Left hindlimb (tissue), 1 donor: ENCODE results near the gene CLCN2.

Source experiments
- DNase-seq: peaks from one replicate; pipeline ENCODE4 v3.0.0-alpha.2; 2018

Gene CLCN2

DNA sequence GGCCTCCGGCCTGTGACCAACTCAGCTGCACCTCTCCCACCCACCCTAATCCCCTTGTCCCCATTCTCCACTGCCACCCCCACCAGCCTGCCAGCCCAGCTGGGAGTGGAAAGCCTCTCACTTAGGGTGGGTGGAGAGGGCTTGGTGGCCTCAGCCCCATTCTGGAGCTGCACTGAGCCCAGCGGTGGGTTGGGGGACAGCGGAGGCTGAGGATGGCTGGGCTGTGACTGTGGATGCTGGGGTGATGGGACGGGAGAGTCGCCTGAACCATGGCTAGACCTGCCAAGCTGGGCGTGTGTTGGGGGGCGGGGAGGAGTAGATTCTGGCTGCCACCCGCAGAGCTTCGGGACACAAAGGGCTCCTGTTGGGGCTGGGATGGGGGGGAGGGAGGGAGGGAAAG, 1.8 kb downstream of the CLCN2 start:
- no peak for DNase-seq

DNA sequence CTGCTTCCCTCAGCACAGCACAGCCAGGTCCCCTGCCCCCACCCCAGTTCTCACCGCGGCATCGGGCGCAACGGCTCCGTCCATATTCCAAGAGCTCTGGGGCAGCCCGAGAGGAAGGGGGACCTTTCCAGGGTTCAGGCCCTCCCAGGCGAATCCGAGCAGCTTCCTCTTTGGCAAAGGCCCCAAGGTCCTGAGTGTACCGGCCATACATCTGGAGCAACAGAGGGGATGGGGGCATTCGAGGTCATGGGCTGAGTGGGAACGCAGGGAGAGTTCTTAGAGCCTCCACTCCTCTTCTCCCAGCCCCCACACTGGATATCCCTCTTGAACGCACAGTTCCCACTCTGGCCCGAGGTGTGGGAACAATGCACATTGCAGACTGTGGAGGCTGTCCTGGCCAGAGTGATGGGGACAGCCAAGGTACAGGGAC, 2.5 kb downstream of the CLCN2 start:
- no peak for DNase-seq

DNA sequence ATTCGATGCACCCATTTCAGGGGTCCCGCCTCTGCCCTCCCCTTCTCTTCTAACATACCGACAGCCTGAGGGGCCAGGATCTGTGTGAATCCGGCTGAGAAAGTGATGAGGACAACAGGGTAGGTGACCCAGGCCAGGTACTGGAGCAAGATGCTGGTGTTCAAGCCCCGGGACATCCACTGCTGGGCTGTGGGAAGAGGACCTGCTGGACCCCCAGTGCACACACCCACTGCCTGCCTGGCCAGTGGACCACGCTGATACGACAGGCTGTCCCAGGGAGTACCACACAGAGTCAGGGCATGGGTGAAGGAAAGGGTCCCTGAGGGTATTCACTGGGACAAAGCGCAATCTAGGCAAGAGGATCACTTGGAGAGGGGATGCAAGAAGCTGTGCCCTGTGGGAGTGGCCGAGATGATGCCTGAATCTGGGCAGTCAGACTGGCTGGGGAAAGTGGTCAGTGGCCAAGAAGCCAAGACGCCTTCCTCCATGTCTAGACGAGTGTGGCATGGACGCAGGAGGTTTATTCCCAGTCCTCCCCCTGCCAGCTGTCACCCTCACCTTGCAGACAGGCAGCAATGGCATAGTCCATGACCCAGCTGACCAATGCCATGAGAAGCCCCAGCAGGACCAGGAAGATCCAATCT, 3.2 kb downstream of the CLCN2 start:
- DNase-seq: no peak

DNA sequence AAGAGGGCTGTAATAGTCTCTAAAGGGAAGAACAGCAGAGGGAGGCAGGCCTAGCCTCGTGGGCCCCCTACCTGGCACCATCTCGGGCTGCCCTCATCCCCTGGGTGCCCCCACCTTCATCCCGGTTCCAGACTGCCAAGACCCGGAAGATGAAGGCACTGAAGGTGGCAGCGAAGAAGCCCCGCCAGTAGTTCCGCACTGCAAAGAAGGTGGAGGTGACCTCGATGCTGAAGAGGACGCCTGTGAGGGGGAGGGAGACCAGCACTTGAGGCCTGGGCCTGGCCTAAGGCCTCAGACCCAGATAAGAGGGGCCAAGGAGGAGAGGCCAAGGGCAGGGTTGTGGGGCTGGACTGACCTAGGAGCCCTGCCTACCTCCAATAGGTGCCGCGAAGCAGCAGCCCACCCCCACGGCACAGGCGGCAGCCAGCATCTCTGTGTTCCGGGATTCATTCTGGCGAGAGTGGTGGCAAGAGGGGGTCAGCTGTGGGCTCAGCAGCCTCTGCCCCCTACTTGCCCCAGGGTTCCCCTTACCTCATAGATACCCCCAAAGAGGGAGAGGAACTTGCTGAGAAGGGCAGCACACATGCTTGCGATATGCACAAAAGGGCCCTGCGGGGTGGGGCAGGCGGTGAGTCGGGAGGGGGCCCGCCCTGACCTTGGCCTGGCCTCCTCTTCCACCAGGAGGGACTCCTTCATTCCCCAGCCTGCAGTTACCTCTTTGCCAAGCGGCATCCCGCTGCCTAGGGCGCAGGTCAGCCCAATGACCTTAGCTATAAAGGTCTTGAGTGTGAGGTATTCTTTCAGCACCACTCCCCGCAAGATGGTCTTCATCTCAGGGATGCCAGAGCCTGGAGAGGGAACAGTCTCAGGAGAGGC, 3.9 kb downstream of the CLCN2 start:
- no peak for DNase-seq

DNA sequence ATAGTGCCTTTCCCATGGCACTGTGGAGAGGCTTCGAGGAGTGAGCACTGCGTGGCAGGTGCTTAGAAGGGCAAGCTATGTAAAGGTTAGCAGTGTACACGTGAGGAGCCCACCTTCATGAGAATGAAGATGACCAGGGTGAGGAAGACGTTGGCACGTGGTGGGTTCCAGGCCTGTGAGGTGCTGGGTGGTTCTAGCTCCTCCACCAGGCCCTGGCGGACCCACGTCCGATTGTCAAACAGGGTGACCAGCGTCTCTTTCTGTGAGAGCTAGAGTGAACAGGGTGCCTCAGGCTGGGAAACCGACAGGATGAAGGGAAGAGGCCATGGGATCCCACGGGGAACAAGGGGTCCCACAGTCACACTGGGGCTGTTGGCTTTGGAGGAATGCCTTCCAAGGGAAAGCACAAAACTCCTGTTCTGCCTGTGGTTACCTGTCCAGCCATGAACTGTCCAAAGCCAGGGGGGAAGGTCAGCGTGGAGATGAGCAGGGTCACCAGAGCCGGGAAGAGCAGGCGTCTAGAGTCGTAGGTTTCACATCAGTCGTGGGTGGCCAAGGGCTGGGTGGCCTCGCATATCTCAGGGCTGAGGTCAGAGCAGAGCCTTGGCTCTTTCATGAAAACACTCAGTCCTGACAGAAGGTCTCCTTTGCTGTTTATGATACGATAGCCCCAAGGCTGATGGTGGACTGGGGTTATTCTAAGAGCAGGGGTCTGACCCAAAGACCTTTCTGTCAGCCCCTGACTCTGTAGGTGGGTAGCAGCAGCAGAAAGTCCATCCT, 6.0 kb downstream of the CLCN2 start:
- DNase-seq: no peak

DNA sequence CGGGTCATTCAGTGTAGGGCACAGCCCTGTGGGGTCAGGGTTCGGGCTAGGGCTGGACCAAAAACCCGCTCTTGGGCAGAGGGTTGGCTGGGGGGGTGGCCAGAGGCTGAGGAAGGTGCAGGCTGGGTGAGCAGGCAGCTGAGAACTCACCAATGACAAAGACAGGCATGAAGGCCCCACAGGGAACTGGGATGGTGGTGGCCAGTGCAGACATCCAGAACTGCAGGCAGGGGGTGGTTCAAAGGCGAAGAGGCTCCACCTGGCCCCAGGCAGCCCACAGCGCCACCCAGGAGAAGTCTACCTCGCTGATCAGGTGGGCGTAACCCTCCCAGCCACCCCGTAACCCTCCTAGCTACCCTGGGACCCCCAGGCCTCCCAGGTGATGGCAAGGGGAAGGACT, 6.7 kb downstream of the CLCN2 start:
- DNase-seq: no peak

DNA sequence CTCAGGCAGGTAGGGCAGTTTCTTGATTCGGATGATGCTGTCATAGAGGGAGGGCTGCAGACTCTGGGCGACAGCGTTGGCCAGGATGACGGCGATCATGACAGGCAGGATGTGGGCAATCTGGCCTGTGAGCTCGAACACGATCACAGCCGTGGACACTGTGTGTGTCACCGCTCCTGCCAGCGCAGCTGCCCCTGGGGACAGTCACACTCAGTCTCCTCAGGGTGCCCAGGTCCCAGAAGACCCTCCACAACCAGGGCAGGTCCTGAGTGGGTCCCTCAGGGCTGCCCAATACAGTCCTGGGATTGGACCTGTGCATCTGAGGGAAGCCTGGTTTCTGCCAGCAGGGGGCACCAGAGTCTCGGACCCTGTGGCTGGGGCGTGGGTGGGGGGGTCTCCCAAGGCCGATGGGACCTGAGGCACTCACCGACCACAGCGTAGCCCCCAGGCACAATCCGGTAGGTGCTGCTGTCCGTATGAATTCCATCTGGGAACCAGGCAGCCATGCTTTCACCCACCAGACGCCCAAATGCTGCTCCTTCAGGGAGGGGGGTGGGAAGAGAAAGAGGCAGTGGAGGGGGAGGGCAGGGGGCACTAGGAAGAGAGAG, 7.2 kb downstream of the CLCN2 start:
- no peak for DNase-seq

DNA sequence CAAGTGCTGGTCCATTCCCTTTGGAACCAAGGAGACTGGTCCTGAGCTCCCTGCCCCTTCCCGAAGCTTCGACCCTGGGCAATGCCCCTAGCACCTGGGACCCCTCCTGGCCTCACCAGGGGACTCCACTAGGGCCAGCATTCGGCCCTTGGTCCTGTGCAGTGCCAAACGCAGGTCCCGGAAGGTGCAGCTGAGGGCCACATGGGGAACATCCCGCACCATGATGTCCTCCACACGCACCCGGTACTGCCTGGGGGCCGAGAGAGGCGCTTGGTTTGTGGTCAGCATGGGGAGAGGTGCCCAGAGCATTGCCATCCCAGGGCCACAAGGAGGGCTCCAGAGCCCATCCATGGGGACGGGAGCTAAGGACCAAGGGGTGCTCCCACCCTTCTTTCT, 7.9 kb downstream of the CLCN2 start:
- no peak for DNase-seq

DNA sequence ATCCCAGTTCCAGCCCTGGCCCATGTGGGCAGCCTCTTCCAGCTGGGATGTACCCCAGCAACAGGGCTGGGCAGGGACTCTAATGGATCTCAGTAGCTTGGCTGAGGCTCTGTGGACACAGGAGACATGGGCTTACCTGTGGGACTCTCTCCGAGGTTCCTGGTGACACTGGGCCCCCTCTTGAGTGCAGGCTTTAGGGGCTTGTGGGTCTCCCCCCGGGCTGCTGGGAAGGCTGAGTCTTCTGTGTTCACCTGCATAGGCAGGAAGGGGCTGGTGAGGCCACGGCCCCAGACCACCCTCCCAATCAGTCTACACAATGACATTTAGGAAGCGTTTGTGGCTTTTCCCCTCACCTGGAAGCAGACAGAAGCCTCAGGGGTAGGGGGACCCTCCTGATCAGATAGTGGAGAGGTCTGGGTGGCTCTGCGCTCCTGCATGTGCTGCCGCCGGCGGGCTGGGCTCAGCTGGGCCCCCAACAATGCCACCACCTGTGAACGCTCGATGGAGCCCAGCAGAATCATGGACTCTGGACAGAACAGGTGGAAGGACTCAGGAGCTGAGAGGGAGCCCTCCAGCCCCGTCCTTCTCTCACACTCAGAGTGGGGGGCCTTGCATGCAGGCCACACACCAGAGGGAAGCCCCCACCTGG, 8.4 kb downstream of the CLCN2 start:
- no peak for DNase-seq

DNA sequence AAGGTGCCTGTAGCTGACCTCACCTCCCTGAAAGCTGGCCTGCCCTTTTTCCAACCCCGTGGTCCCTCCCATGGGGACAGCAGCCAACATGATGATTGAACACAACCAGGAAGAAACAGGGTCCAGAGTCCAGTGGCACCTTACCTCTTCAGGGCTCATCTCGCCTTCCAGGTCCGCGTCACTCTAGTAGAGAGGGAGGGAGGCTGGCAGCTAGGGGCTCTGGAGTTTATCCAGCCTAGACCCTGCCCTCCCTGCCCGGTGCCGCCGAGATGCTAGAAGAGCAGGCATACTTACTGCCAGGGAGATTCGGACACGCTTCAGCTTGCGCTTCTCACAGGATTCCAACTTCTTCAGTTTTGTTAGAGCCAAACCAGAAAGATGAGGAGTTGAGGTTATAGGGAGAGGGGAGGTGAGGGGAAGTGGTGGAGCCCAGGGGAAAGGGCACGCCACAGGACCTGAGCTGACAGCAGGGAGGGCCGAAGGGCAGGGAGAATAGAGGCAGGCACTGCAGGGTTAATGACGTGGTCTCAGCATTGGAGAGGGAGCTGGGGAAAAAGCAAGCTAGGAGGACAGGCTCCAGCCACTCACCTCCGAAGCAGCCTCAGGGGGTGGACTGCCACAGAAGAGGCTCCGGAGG, 9.1 kb downstream of the CLCN2 start:
- no peak for DNase-seq

DNA sequence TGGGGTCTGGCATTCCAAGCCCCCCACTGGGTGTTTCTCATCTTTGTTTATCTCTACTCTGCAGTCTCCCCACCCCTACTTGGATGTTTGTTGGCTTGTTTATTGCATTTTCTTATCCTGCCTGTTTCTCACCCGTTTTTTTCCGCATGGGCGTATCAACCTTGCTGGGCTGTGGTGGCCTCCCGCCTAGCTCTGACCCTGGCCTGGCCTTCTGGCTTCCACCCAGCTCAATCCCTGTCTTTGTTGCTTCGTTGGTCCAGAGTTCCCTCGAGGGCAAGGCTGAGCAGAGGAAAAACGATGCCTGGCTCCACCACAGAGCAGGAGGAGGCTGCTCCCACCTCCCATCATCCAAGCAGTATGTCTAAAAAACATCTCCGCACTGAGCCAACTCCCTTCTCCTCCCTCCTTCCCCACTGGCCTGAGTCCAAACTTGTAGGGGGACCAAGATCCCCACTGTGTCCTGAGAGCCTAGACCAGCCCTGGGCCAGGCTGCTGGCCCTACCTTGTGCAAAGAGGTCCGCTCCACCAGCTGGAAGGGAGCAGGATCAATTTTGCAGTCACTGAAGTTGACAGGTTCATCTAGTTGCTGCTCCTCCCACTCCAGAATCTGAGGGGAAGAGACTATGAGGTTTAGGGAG, 9.8 kb downstream of the CLCN2 start:
- DNase-seq: no peak

DNA sequence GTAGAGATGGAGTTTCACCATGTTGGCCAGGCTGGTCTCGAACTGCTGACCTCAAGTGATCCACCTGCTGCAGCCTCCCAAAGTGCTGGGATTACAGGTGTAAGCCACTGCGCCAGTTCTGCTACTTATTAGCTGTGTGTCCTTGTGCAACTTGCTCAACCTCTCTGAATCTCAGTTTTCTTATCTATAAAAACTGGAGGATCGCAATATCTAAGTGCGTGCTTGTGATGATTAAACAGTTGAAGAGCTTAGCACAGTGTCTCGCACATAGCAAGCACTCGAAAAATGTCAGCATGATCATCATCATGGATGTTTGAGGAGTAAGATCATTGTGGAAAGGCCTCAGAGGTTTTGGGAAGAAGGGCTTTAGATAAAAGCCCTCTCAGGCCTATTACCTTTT, 10.8 kb downstream of the CLCN2 start:
- no peak for DNase-seq

DNA sequence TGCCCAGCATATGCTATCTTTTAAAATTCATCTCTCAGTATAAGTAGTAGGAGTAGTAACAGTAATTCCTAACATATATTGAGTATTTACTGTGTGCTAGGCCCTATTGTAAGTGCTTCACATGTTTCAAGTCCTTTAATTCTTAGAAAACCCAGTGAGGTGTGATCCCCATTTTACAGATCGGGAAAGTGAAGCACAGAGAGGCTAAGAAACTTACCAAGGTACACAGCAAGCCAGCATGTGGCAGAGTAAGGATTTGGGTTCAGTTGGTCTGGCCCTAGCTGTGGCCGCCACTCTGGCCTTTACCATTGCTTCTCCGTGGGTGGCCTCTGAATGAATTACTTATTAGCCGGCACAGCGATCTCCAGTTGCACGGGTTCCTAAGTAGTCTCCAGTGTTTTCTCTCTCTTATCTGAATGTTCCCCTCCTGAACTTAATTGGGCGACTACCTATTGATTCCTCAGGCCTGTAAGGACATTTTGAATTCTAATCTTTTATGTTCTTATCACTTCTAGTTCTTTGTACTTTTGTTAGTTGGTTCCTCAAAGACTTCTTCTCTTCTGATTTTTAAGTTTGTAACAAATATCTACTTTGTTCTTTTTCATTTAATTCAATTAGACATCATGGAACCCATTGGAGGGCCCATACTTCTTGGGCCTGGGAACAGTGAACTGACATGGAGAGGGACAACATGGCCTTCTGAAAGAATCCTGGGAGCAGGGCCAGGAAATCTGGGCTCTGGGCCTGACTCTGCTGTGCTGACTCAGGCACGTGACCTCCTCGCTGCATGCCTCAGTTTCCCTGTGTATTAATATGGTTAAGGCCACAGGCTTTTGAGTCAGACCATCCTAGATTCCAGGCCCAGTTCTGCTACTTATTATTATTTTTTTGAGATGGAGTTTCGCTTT, 11.6 kb downstream of the CLCN2 start:
- DNase-seq: no peak

DNA sequence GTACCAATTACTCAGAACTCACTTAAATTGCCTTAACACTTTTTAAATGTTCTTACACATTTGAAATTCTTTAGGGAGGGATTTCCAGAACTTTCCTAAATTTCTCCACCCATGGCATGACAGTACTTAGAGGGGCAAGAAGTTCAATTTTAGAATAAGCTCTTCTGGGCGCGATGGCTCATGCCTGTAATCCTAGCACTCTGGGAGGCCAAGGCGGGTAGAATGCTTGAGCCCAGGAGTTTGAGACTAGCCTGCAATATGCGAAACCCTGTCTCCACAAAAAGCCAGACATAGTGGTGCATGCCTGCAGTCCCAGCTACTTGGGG, 13.4 kb downstream of the CLCN2 start:
- no peak for DNase-seq

DNA sequence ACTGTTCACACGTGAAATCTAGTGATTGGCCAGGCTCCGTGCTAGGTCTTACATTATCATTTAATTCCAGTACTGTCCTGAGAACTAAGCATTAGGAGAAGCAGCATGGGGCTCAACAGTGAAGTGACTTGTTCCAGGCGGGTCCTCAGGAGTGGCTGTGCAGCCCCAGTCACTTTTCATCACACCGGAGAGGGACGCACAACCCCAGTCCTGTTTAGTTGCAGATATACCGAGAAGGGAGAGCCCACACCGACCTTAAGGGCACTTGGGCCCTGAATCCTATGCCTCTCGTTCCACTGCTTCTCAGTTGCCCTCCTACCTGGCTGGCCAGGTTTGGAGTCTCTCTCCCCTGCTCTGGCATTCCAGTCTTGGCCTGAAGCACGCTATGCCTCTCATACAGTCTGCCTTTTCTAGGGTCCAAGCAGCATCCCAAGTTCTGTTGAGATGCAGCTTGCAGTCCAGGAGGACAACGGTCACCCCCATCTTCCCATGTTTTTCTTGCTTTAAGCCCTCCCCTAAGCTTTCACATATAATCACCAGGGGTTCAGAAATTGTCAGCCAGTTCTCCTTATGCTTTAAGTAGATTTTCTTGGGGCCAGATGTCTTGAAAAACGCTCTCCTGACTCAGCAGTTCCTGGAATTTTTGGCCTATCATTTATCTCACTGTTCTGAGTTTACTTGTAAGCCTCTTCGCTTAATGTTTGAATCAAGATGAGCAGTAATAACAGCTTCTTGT, 13.9 kb downstream of the CLCN2 start:
- no peak for DNase-seq

DNA sequence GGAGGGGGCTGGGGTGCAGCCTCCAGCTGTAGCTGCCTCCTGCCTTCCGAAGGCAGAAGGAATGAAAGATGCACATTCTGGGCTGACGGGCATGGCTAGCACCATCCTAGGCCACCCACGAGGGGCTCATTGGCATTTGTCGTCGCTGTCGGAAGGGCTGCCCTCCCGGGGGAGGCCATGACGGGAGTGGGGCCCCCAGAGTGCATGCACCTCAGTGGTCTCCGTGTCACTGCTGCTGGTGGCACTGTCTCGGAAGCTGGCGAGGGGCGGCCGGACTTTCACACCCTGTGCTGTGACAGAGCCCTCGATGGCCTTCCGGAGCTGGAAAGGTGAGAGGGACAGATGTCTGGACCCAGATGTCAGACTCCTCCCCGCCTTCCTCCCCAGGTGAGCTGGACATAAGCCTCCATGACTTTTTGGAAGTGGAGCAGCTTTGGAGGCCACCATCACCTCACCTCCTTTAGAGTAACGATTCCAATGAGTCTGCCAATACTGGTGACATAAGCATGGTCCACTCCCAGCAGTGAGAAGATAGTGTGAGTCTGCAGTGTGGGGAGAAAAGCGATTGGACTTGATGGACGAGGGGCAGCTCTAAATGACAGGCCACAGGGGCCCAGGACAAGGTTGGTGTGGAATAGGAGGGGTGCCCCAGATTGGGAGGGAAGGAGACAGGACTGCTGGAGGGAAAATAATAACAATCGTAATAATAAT, 14.8 kb downstream of the CLCN2 start:
- DNase-seq: no peak

DNA sequence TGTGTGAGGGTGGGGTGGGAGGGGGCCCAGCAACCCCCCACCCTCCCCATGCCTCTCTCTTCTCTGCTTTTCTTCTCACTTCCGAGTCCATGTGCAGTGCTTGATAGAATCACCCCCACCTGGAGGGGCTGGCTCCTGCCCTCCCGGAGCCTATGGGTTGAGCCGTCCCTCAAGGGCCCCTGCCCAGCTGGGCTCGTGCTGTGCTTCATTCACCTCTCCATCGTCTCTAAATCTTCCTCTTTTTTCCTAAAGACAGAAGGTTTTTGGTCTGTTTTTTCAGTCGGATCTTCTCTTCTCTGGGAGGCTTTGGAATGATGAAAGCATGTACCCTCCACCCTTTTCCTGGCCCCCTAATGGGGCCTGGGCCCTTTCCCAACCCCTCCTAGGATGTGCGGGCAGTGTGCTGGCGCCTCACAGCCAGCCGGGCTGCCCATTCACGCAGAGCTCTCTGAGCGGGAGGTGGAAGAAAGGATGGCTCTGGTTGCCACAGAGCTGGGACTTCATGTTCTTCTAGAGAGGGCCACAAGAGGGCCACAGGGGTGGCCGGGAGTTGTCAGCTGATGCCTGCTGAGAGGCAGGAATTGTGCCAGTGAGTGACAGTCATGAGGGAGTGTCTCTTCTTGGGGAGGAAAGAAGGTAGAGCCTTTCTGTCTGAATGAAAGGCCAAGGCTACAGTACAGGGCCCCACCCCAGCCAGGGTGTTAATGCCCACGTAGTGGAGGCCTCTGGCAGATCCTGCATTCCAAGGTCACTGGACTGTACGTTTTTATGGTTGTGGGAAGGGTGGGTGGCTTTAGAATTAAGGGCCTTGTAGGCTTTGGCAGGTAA, 15.9 kb downstream of the CLCN2 start:
- DNase-seq: no peak

DNA sequence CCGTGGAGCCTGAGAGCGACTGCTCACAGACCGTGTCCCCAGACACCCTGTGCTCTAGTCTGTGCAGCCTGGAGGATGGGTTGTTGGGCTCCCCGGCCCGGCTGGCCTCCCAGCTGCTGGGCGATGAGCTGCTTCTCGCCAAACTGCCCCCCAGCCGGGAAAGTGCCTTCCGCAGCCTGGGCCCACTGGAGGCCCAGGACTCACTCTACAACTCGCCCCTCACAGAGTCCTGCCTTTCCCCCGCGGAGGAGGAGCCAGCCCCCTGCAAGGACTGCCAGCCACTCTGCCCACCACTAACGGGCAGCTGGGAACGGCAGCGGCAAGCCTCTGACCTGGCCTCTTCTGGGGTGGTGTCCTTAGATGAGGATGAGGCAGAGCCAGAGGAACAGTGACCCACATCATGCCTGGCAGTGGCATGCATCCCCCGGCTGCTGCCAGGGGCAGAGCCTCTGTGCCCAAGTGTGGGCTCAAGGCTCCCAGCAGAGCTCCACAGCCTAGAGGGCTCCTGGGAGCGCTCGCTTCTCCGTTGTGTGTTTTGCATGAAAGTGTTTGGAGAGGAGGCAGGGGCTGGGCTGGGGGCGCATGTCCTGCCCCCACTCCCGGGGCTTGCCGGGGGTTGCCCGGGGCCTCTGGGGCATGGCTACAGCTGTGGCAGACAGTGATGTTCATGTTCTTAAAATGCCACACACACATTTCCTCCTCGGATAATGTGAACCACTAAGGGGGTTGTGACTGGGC, 16.7 kb downstream of the CLCN2 start:
- no peak for DNase-seq
